Natural killer cell treated with Interleukin-12 subunit alpha and Interleukin-12 subunit beta and Interleukin-15 and Interleukin-18, amount 100 ng/mL, for 72 hours (primary cell): ENCODE results near the gene SLN. TPM values are rescaled to one million over a fixed set of nuclear protein-coding genes. Genes with fewer than 3 reads are reported as not detected.

Experiments
- ATAC-seq, 2 donors: fragments of 150-1000 bp; cut with Tn5 transposase in 1 of 2; sonication (Bioruptor Pico), chemical (Tn5 transposase) in 1 of 2; 2 replicates each; pipeline ENCODE4 v1.10.0; 2021
- DNase-seq: peaks from one replicate; pipeline ENCODE4 v3.0.0; 2022; ENCODE audit warnings: low spot score
- H3K27ac Mint-ChIP-seq, 2 donors: 1 replicate in 1 of 2; 2 replicates in 1 of 2; pipeline ENCODE4 v1.8.0; 2022; ENCODE audit warnings: mixed read lengths in 2 of 2, mild to moderate bottlenecking in 1 of 2, moderate library complexity in 1 of 2
- H3K27me3 Mint-ChIP-seq, 2 donors: 1 replicate in 1 of 2; 2 replicates in 1 of 2; pipeline ENCODE4 v1.8.0; 2022; ENCODE audit warnings: mixed read lengths in 2 of 2
- H3K36me3 Mint-ChIP-seq: one replicate; pipeline ENCODE4 v1.8.0; 2022; ENCODE audit warnings: mixed read lengths
- H3K4me1 Mint-ChIP-seq, 2 donors: 1 replicate in 1 of 2; 2 replicates in 1 of 2; pipeline ENCODE4 v1.8.0; 2022; ENCODE audit warnings: low read depth in 2 of 2, mixed read lengths in 2 of 2, mild to moderate bottlenecking in 1 of 2
- H3K4me3 Mint-ChIP-seq: one replicate; pipeline ENCODE4 v1.8.0; 2022; ENCODE audit warnings: mixed read lengths
- H3K9me3 Mint-ChIP-seq: 2 replicates; pipeline ENCODE4 v1.8.0; 2022; ENCODE audit warnings: mixed read lengths
- total RNA-seq, 2 donors: library from RNA; stranded (reverse); gene quantifications; one replicate each; pipeline ENCODE4 v1.2.3, GENCODE V29; 2022

SLN gene
- total RNA-seq, 2 donors from 2014 or later, result not detected

DNA sequence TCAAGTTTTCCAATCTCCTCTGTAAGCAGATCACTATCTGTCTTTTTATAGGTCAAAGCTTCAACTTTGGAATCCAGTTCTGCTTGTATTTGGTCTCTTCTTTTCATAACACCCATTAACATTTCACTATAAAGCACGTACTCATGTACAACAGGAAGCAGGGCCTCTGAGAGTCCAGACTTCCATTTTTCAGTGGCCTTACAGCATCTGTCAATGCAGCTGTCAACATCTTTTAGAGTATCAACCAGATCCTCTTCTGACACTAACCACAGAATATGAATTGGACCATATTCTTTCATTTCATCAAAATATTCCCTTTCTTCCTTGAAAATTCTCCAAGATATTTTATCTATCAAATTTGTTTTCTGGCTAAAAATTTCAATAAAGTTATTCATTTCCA lies 24.7 kb upstream of the SLN start:
- DNase-seq, result no peak
- peaks cover 9 to 65% of the 10 kb centered on the region in 2 donors for H3K27me3 Mint-ChIP-seq
- no peak overlapping the region for H3K27ac Mint-ChIP-seq
- no peak overlapping the region for H3K4me3 Mint-ChIP-seq
- H3K4me1 Mint-ChIP-seq, result no peaks in the 10 kb centered on the region
- ATAC-seq, result no peak
- H3K36me3 Mint-ChIP-seq, result no peaks in the 10 kb centered on the region
- H3K9me3 Mint-ChIP-seq, result no peaks in the 10 kb centered on the region

DNA sequence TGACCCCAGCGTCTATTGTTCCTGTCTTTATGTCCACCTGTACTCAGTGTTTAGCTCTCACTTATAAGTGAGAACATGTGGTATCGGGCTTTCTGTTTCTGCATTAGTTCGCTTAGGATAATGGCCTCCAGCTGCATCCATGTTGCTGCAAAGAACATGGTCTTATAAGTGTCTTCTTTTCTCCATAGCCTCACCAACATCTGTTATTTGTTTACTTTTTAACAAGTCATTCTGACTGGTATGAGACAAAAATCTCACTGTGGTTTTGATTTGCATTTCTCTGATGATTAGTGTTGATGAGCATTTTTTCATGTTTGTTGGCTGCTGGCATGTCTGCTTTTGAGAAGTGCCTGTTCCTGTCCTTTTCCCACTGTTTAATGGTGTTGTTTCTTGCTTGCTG lies 21.7 kb upstream of the SLN start:
- Mint-ChIP-seq H3K27ac (no peak overlapping the region), H3K36me3 (no peaks in the 10 kb centered on the region), H3K4me1 (no peaks in the 10 kb centered on the region), H3K4me3 (no peak overlapping the region), H3K27me3 (peaks cover 11 to 46% of the 10 kb centered on the region in 2 donors), H3K9me3 (no peaks in the 10 kb centered on the region)
- DNase-seq (no peak), ATAC-seq (no peak)

DNA sequence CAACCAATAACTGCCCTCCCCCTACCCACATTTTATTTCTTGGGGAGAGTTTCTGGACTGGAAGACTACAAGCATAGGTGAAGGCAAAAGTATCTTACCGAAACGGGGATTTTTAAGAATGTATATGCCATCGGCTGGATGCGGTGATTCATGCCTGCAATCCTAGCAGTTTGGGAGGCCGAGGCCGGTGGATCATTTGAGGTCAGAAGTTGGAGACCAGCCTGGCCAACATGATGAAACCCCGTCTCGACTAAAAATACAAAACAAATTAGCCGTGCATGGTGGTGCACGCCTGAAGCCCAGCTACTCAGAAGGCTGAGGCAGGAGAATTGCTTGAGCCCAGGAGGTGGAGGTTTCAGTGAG lies 20.8 kb upstream of the SLN start:
- no peak overlapping the region for H3K27ac Mint-ChIP-seq
- no peaks in the 10 kb centered on the region for H3K4me1 Mint-ChIP-seq
- no peak for DNase-seq
- no peaks in the 10 kb centered on the region for H3K36me3 Mint-ChIP-seq
- no peak for ATAC-seq
- no peak overlapping the region for H3K4me3 Mint-ChIP-seq
- H3K27me3 Mint-ChIP-seq, result peaks cover 13 to 47% of the 10 kb centered on the region in 2 donors
- H3K9me3 Mint-ChIP-seq, result no peaks in the 10 kb centered on the region

DNA sequence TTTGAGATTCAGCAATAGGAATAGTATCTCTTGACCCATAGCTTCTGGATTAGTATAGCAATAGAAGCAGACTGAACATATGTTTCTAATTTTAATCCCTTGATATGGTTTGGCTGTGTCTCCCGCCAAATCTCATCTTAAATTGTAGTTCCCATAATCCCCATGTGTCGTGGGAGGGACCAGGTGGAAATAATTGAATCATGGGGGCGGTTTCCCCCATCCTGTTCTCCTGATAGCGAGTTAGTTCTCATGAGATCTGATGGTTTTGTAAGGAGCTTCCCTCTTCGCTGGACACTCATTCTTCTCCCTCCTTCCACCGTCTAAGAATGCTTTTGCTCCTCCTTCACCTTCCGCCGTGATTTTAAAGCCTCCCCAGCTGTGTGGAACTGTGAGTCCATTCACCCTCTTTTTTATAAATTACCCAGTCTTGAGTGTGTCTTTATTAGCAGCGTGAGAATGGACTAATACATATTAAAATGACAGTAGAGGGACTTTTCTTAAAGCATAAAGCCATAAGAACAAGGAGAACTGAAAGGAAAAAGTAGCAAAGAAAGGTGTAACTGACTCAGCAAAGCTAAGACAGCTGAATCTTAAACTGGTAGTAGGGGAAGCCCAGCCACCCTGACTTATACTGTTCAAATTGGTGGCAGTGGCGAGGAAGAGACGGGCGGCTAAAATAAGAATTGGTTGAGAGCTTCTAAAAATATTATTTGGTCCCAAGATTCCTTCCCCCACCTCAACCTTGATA lies 20.3 kb upstream of the SLN start:
- Mint-ChIP-seq H3K27ac (no peak overlapping the region), H3K4me3 (no peak overlapping the region), H3K9me3 (no peaks in the 10 kb centered on the region), H3K36me3 (no peaks in the 10 kb centered on the region), H3K4me1 (no peaks in the 10 kb centered on the region), H3K27me3 (peaks cover 17 to 53% of the 10 kb centered on the region in 2 donors)
- ATAC-seq (no peak), DNase-seq (no peak)

DNA sequence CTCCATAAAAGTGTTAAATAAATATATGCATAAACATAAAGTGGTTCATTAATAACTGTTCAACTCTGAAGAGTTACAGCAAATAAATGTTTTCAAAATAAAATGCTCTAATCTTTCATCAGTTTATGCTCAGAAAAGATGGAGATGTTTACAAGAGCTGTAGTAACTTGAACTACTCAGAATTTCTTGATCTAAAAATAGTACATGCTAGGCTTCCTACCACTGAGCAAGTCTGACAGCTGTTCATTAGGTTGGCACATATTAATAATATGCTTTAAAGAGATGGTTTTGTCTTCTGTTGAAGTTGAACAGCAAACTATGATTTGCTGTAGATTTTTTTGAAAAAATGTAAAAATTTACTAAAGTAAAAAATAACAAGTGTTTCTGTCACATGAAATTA lies 10.8 kb upstream of the SLN start:
- Mint-ChIP-seq H3K4me3 (no peak overlapping the region), H3K9me3 (no peaks in the 10 kb centered on the region), H3K27me3 (peaks cover 19 to 23% of the 10 kb centered on the region in 2 donors), H3K36me3 (no peaks in the 10 kb centered on the region), H3K27ac (no peak overlapping the region), H3K4me1 (no peaks in the 10 kb centered on the region)
- ATAC-seq, result no peak
- DNase-seq, result no peak

DNA sequence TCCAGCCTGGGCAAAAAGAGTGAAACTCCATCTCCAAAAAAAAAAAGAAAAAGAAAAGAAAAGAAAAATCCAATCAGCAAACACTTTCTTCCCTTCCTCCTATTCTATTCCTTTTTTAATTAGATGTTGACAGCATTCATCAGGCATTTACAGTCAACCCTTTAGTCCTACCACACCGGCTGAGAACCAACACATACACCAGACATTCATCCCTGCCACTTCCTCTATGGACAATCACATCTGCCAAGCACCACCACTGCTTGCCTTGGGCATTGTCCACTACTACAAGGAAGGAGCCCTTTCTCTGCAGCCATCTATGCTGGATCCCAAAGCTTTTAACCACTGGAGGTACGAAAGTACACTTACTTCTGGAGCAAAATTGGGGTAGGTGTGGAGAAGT lies 9.4 kb upstream of the SLN start:
- Mint-ChIP-seq H3K36me3 (no peaks in the 10 kb centered on the region), H3K4me3 (no peak overlapping the region), H3K27ac (no peak overlapping the region), H3K9me3 (peaks cover under 1% of the 10 kb centered on the region), H3K4me1 (no peaks in the 10 kb centered on the region), H3K27me3 (peaks cover 11 to 12% of the 10 kb centered on the region in 2 donors)
- ATAC-seq (peak in 1 of 2 donors; percentile 40), DNase-seq (no peak)

DNA sequence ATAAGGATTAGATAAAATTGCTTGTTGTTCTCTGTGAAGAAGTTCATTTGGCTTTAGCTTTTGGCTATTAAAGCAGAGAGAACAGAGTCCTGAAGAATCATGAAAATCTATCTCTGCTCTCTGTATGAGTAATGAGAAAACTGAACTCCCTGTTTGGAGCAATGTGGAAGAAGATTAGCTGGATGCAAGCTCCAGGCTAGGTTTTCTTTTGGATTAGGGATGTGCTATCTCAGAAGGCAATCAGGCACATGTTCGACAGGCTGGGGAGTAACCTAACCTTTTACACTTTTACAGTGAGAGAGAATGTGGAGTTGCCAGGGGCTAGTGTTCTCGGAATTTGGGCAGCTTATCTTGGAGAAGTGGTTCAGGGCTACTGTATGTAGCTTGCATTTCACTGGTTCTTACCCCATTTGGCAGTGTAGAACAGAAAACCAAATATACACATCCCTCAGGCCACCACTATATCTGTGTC lies 8.5 kb upstream of the SLN start:
- H3K27me3 Mint-ChIP-seq, result peaks cover 11 to 13% of the 10 kb centered on the region in 2 donors
- no peaks in the 10 kb centered on the region for H3K4me1 Mint-ChIP-seq
- H3K9me3 Mint-ChIP-seq, result peaks cover 4% of the 10 kb centered on the region
- DNase-seq (no peak), ATAC-seq (no peak)
- H3K4me3 Mint-ChIP-seq, result no peak overlapping the region
- H3K27ac Mint-ChIP-seq, result no peak overlapping the region
- no peaks in the 10 kb centered on the region for H3K36me3 Mint-ChIP-seq

DNA sequence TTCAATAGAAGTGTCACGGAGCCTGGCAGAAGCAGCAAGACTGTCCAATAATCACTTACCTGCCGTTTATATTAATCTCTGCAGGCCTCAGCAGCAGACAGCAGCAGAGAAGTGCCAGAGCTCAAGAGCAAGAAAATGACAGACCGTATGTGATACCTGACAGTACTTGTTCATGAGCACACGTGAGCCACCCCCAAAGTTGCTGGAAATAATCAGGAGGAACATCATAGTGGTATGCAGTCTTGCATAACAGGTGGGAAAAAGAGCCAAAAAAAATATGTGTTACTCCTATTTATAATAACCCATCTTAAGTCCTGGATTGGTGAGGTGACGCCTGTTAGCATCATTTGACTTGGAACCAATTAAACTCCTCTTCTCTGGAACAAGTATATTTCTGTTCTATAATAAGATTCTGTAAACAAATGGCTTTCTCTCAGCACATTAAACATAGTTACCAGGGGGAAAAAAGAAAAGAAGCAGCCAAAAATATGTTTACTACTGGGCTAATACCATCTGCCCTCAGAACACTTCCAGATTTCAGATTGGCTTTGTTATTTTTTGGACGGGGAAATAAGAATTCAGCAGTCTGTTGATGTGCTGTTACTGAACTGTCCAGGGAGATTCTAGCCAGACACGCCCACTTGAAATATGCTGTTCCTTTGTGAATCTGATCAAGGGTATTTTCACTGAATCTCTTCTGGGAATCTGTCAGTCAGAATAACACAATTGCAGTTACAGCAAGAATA lies 7.9 kb upstream of the SLN start:
- H3K9me3 Mint-ChIP-seq, result peaks cover 4% of the 10 kb centered on the region
- no peak overlapping the region for H3K27ac Mint-ChIP-seq
- no peak for DNase-seq
- H3K4me1 Mint-ChIP-seq, result no peaks in the 10 kb centered on the region
- ATAC-seq, result no peak
- H3K36me3 Mint-ChIP-seq, result no peaks in the 10 kb centered on the region
- H3K4me3 Mint-ChIP-seq, result no peak overlapping the region
- peaks cover 9 to 10% of the 10 kb centered on the region in 2 donors for H3K27me3 Mint-ChIP-seq

DNA sequence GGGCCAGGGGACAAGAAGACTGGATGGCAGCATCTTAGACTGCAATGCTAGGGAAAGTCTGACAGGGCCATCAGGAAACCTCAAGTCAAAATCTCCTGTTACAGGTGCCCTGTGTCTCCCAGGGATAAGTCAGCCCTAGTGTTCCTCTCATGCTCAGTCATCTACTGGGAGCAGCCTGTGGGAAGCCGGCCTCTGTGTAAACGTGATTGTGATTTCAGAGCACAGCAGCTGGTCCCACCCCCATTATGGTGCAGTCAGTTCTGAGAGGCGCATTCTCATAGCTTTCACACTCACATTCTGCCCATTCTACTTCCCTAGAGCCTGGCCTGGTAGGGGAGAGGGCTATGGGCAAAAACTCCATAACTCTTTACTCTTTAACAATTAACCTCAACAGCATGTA lies 7.2 kb upstream of the SLN start:
- ATAC-seq (peak in 1 of 2 donors; percentile 20), DNase-seq (no peak)
- H3K9me3 Mint-ChIP-seq, result peaks cover 4% of the 10 kb centered on the region
- H3K4me1 Mint-ChIP-seq, result no peaks in the 10 kb centered on the region
- no peak overlapping the region for H3K4me3 Mint-ChIP-seq
- no peaks in the 10 kb centered on the region for H3K36me3 Mint-ChIP-seq
- peaks cover 3 to 5% of the 10 kb centered on the region in 2 donors for H3K27me3 Mint-ChIP-seq
- no peak overlapping the region for H3K27ac Mint-ChIP-seq

DNA sequence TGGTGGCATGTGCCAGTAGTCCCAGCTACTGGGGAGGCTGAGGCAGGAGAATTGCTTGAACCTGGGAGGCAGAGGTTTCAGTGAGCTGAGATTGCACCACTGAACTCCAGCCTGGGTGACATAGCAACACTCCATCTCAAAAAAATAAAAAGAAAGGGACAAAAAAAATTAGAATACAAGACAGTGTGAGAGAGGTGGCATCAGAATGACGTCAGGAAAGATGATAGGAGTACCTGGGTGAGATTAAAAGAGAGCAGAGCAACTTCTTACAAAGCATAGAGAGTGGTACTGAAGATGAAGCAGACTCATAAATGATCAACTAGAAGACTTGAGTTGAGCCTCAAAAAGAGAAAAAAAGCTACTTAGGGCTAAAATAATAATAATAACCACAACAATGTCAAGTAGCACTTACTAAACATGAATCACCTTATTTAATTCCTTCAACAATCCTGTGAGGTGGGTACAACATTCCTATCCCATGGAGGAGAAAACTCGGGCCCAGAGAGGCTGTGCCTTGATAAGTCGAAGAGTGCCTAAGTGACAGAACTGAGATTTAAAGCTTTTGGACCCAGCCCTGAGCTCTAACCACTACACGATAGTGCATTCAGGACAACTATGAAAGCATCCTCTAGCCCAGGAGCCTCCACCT lies 5.2 kb upstream of the SLN start:
- Mint-ChIP-seq H3K27ac (no peak overlapping the region), H3K4me1 (no peaks in the 10 kb centered on the region), H3K4me3 (no peak overlapping the region), H3K36me3 (no peaks in the 10 kb centered on the region), H3K27me3 (peaks cover 8 to 12% of the 10 kb centered on the region in 2 donors), H3K9me3 (peaks cover 4% of the 10 kb centered on the region)
- no peak for DNase-seq
- ATAC-seq, result no peak

DNA sequence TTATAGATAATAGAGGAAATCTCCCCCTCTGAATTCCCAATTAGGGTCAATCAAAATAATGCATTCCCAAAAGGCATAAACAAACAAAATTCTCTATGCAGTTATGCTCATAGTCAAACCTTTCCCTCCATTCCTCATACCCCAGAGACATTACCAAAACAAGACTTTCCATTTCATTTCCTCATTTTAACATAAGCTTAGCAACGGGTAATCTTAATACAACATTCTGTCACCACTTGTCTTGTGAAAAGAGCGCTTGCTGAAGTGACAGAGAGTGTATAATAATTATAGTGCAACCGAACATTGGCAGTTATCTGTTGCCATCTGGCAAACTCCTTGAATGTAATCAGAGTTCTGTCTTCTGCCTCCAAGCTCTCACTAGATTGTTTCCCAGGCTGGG lies 1.2 kb upstream of the SLN start:
- Mint-ChIP-seq H3K36me3 (no peaks in the 10 kb centered on the region), H3K4me3 (no peak overlapping the region)

DNA sequence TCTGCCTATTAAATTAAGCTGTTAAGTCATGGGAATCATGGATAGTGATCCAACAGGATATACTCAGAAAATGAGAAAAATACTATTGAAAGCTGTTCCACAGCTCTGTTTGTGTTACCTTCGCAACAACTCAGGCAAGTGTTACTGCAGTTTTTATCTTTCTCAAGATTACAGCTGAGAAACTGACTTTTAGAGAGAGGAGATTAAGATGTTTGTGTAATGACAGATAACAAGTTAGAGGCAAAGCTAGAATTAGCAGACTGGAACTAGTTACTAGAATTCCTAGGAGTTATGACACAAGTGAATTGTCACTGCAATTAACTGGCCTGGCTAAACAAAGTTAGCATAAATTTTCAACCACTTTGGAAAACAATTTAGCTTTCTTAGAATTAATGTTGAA lies 1.6 kb downstream of the SLN start:
- Mint-ChIP-seq H3K36me3 (no peaks in the 10 kb centered on the region), H3K27me3 (peaks cover 12 to 48% of the 10 kb centered on the region in 2 donors), H3K4me3 (no peak overlapping the region), H3K4me1 (no peaks in the 10 kb centered on the region), H3K9me3 (no peaks in the 10 kb centered on the region), H3K27ac (no peak overlapping the region)
- ATAC-seq, result no peak
- DNase-seq, result no peak

More for the DNA sequence above, 1.2 kb upstream of the SLN start:
- ATAC-seq (no peak), DNase-seq (no peak)
- Mint-ChIP-seq H3K27me3 (peaks cover 11 to 38% of the 10 kb centered on the region in 2 donors), H3K27ac (no peak overlapping the region), H3K4me1 (no peaks in the 10 kb centered on the region), H3K9me3 (peaks cover 4% of the 10 kb centered on the region)

DNA sequence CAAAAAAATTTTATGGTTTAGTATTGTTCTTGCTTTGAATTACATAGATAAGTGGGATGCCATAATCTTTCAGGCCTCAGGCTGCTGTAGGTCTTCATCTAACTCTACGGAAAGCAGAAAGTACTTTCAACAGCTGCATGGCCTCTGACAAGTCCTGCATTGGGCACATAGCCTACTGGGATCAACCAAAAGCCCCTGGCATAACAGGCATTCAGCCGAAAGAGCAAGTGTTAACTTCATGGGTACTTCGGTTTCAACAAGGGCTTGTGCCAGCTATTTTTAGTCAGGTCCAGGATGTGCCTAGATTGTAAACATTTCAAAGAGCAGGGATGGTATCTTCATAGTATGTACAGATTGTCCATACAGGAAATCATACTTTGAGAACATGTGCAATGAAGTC lies 3.1 kb downstream of the SLN start:
- ATAC-seq, result no peak
- peaks cover 12 to 54% of the 10 kb centered on the region in 2 donors for H3K27me3 Mint-ChIP-seq
- H3K4me1 Mint-ChIP-seq, result no peaks in the 10 kb centered on the region
- DNase-seq, result no peak
- no peak overlapping the region for H3K27ac Mint-ChIP-seq
- H3K9me3 Mint-ChIP-seq, result no peaks in the 10 kb centered on the region
- H3K4me3 Mint-ChIP-seq, result no peak overlapping the region
- H3K36me3 Mint-ChIP-seq, result no peaks in the 10 kb centered on the region

DNA sequence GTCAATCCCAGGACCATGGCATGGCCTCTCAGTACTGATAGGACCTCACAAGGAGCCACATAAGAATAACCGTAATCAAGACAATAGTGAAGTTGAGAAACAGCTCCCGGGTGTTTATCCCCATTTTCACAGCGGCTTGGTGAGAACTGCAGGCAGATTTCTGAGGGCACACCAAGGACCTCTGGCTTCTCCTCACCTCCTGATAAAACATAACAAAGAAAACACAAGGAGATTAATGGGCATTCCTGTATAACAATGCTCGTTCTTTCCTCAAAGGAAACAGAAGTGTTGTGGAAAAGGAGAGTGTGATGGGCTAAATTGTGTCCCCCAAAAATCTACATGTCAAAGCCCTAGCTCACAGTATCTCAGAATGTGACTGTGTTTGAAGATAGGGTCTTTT lies 4.0 kb downstream of the SLN start:
- Mint-ChIP-seq H3K27me3 (peaks cover 19 to 59% of the 10 kb centered on the region in 2 donors), H3K4me1 (no peaks in the 10 kb centered on the region), H3K4me3 (no peak overlapping the region), H3K9me3 (no peaks in the 10 kb centered on the region), H3K36me3 (no peaks in the 10 kb centered on the region), H3K27ac (no peak overlapping the region)
- no peak for DNase-seq
- ATAC-seq, result no peak
